KMS-11 (cell line): Measurements from ENCODE around the gene PDZRN4.
"Not testable (repeated sequence)": the region's sequence is repeated elsewhere in the genome, so short reads cannot be mapped to it uniquely, and the experiment has no call there.

Experiments used
- H2AFZ ChIP-seq: fragments of 200-600 bp; sonication (generic); 2 replicates; pipeline ENCODE4 v1.6.1; 2016; ENCODE audit warnings: antibody characterized with exemption, mixed run types, low read depth
- H3K27ac ChIP-seq: fragments of 200-600 bp; sonication (generic); 2 replicates; pipeline ENCODE4 v1.6.1; 2016; ENCODE audit warnings: mild to moderate bottlenecking, mixed run types
- H3K27me3 ChIP-seq: fragments of 200-600 bp; sonication (generic); 2 replicates; pipeline ENCODE4 v1.6.1; 2017; ENCODE audit warnings: mild to moderate bottlenecking, low read depth, mixed run types, moderate library complexity; ENCODE audit not compliant: insufficient read depth
- H3K36me3 ChIP-seq: fragments of 200-600 bp; sonication (generic); 2 replicates; pipeline ENCODE4 v1.6.1; 2017; ENCODE audit warnings: mild to moderate bottlenecking, mixed run types; ENCODE audit not compliant: insufficient read depth
- H3K4me1 ChIP-seq: fragments of 200-600 bp; sonication (generic); 2 replicates; pipeline ENCODE4 v1.6.1; 2016; ENCODE audit warnings: mild to moderate bottlenecking, low read depth, mixed run types; ENCODE audit not compliant: poor library complexity, severe bottlenecking
- H3K4me2 ChIP-seq: fragments of 200-600 bp; sonication (generic); 2 replicates; pipeline ENCODE4 v1.7.0; 2016; ENCODE audit warnings: mild to moderate bottlenecking, mixed run types
- H3K4me3 ChIP-seq: fragments of 200-600 bp; sonication (generic); IDR thresholded peaks from 2 replicates; pipeline ENCODE4 v1.6.1; 2017; ENCODE audit warnings: low read depth, low read length, mixed read lengths; ENCODE audit not compliant: insufficient read depth
- H3K79me2 ChIP-seq: fragments of 200-600 bp; sonication (generic); 2 replicates; pipeline ENCODE4 v1.6.1; 2016; ENCODE audit warnings: low read depth, mixed run types; ENCODE audit not compliant: insufficient read depth
- H3K9ac ChIP-seq: fragments of 200-600 bp; sonication (generic); 2 replicates; pipeline ENCODE4 v1.6.1; 2016; ENCODE audit warnings: mild to moderate bottlenecking, mixed run types
- H4K20me1 ChIP-seq: fragments of 200-600 bp; sonication (generic); 2 replicates; pipeline ENCODE4 v1.6.1; 2016; ENCODE audit warnings: mild to moderate bottlenecking, mixed run types; ENCODE audit not compliant: insufficient read depth
- CTCF ChIP-seq: fragments of 200-600 bp; sonication (generic); conservative IDR thresholded peaks from 2 replicates; pipeline ENCODE4 v1.6.1; 2017; ENCODE audit warnings: low read depth, mild to moderate bottlenecking, antibody characterized with exemption, low read length, moderate library complexity, mixed read lengths

PDZRN4 gene

DNA sequence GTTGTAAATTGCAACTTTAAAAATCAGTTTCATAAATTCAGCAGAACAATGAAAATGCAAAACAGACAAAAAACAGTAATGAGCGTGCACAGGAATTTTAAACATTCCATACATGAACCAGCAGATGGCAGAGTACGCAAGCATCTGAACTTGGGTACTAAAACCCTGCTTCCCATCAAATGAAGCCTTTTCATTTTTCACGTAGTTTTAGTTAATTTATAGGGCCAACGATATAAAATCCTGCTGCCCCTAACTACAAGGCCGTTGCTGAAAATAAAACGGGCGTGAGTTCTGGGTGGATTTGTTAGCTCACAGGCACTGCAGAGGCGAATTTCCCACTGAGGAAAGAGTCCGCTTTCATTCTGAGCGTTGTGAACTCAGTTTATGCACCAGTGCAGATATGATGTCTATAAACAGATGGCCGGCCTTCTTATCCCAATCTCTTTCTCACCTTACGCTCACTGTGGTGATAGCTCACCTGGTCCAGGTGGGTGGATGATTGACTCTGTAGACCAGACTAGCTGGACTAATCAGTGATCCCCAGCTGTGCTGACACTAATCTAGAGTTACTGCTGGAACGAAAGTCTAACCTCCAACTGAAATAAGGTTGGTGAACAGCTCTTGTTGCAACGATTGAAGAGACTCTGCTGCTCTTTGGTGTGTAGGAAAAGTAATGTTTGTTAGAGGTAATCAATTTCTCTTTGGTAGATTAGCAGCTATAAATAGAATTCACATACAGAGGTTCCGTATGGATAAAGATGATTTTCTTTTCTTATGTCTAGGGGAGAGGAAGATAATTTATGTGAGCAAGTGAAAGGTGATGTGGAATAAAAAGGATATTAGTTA is 89.2 kb downstream of the PDZRN4 start:
- Histone ChIP-seq H3K9ac (no peak overlapping the region), H3K4me3 (no peak overlapping the region), H2AFZ (no peak overlapping the region), H3K36me3 (no peaks in the 10 kb centered on the region), H3K4me1 (no peaks in the 10 kb centered on the region), H3K79me2 (no peaks in the 10 kb centered on the region), H4K20me1 (no peaks in the 10 kb centered on the region), H3K27ac (no peak overlapping the region), H3K27me3 (no peaks in the 10 kb centered on the region), H3K4me2 (no peak overlapping the region)
- TF ChIP-seq CTCF, result peak; percentile 72

- no peak overlapping the region for H2AFZ ChIP-seq
- H3K79me2 ChIP-seq, result no peaks in the 10 kb centered on the region
- no peak overlapping the region for H3K9ac ChIP-seq
These were observed 89.8 kb downstream of the PDZRN4 start for GRCh38 chr12:41277946-41278267.

DNA sequence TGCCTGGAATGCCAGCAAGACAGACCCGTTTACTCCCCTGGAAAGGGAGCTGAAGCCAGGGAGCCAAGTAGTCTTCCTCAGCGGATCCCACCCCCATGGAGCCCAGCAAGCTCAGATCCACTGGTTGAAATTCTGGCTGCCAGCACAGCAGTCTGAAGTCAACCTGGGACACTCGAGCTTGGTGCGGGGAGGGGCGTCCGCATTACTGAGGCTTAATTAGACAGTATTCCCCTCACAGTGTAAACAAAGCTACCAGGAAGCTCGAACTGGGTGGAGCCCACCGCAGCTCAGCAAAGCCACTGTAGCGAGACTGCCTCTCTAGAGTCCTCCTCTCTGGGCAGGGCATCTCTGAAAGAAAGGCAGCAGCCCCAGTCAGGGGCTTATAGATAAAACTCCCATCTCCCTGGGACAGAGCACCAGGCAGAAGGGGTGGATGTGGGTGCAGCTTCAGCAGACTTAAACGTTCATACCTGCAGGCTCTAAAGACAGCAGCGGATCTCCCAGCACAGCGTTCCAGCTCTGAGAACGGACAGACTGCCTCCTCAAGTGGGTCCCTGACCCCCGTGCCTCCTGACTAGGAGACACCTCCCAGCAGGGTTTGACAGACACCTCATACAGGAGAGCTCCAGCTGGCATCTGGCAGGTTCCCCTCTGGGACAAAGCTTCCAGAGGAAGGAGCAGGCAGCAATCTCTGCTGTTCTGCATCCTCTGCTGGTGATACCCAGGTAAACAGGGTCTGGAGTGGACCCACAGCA is 92.4 kb downstream of the PDZRN4 start:
- H3K27me3 ChIP-seq, H3K4me2 ChIP-seq, H3K36me3 ChIP-seq, H3K9ac ChIP-seq, H3K4me1 ChIP-seq, H3K4me3 ChIP-seq, H3K79me2 ChIP-seq, H4K20me1 ChIP-seq, H3K27ac ChIP-seq, H2AFZ ChIP-seq: not testable (repeated sequence)

More at GRCh38 chr12:41277946-41278267, 89.8 kb downstream of the PDZRN4 start:
- no peak overlapping the region for H3K4me2 ChIP-seq
- no peaks in the 10 kb centered on the region for H3K27me3 ChIP-seq
- no peaks in the 10 kb centered on the region for H4K20me1 ChIP-seq
- no peak for TF ChIP-seq CTCF
- no peak overlapping the region for H3K27ac ChIP-seq
- no peaks in the 10 kb centered on the region for H3K36me3 ChIP-seq
- no peaks in the 10 kb centered on the region for H3K4me1 ChIP-seq
- no peak overlapping the region for H3K4me3 ChIP-seq

GRCh38 chr12:41285470-41285869 is 97.3 kb downstream of the PDZRN4 start:
- not testable (repeated sequence) for H3K27ac ChIP-seq, H3K4me1 ChIP-seq, H3K9ac ChIP-seq, H3K4me3 ChIP-seq, H4K20me1 ChIP-seq, H3K36me3 ChIP-seq, H3K79me2 ChIP-seq, H3K27me3 ChIP-seq, H2AFZ ChIP-seq, H3K4me2 ChIP-seq

- H3K9ac ChIP-seq, result no peak overlapping the region
- H3K4me2 ChIP-seq, result no peak overlapping the region
- no peak for TF ChIP-seq CTCF
- no peaks in the 10 kb centered on the region for H3K27me3 ChIP-seq
- H3K27ac ChIP-seq, result no peak overlapping the region
- H3K4me3 ChIP-seq, result no peak overlapping the region
- no peaks in the 10 kb centered on the region for H3K79me2 ChIP-seq
- H4K20me1 ChIP-seq, result no peaks in the 10 kb centered on the region
- H3K4me1 ChIP-seq, result no peaks in the 10 kb centered on the region
- H3K36me3 ChIP-seq, result no peaks in the 10 kb centered on the region
- no peak overlapping the region for H2AFZ ChIP-seq
These were observed 98.3 kb downstream of the PDZRN4 start for GRCh38 chr12:41286426-41286825.
